Stimulated activated CD4-positive, alpha-beta T cell treated with anti-CD3 and anti-CD28 coated beads, Interleukin-15, amount 100 ng/mL, for 48 hours (primary cell): ENCODE measurements around the gene KCTD2.

Experiments
- DNase-seq, 2 donors: peaks; one replicate each; pipeline ENCODE4 v3.0.0-alpha.2; 2020; ENCODE audit warnings: low read depth in 2 of 2

KCTD2 gene

DNA sequence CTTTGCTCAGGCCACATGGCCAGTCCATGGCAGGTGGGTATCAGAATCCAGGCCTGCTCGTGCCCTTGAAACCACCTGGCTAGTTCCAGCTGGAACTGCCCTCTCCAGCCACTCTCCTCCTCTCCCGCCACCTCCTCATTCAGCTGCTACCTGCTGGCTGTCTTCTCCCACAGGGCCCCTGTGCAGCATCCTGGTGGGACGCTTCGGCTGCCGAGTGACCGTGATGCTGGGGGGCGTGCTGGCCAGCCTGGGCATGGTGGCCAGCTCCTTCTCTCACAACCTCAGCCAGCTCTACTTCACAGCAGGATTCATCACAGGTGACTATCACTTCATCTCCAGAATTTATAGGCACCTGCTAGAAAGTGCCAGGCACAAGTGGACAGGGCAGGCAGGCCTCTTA, 50.8 kb downstream of the KCTD2 start:
- no peak for DNase-seq

DNA sequence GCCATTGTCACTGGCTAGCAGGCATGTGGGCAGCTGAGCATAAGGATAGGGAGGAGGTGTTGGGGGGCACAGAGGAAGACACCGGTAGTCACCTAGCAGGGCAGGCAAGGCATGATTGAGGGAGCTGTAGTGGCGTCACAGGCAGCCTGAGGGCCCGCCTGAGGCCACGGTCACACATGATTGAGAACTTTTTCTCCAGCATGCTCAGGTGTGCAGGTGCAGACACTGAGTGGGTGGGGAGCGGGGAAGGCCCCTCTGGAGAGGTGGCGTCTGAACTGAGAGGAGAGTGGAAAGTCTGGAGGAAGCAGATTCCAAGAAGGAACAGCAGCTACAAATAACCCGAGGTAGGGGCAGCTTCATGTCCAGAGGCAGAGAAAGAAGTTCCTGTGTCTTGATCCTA, 51.8 kb downstream of the KCTD2 start:
- DNase-seq = no peak

DNA sequence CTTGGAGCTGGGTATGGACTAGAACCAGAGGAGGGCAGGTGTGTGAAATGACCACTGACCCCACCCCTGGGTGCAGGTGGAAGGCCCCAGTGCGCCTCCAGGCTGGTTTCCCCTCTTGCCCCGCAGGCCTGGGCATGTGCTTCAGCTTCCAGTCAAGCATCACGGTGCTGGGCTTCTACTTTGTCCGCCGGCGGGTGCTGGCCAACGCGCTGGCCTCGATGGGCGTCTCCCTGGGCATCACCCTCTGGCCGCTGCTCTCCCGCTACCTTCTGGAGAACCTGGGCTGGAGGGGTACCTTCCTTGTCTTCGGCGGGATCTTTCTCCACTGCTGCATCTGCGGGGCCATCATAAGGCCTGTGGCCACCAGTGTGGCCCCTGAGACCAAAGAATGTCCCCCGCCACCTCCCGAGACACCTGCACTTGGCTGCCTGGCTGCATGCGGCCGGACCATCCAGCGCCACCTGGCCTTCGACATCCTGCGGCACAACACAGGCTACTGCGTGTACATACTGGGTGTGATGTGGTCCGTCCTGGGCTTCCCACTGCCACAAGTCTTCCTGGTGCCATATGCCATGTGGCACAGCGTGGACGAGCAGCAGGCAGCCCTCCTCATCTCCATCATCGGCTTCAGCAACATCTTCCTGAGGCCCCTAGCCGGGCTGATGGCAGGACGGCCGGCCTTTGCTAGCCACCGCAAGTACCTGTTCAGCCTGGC, 53.0 kb downstream of the KCTD2 start:
- DNase-seq = no peak

DNA sequence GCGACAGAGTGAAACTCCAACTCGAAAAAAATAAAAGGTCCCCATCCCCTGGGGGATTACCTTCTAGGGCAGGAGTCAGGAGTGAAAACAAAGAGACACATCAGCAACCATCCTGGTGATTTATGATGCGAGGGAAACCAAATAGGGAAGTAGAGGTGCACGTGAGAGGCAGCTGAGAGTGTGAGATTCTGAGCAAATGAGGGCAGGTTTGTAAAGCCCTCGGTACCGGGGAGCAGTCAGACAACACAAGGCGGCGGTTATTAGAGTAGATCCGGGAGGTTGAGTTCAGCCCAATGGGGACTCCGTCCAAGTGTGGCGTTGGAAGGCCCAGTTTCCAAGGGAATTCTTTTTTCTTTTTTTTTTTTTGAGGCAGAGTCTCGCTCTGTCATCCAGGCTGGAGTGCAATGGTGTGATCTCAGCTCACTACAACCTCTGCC, 55.4 kb downstream of the KCTD2 start:
- DNase-seq = no peak

DNA sequence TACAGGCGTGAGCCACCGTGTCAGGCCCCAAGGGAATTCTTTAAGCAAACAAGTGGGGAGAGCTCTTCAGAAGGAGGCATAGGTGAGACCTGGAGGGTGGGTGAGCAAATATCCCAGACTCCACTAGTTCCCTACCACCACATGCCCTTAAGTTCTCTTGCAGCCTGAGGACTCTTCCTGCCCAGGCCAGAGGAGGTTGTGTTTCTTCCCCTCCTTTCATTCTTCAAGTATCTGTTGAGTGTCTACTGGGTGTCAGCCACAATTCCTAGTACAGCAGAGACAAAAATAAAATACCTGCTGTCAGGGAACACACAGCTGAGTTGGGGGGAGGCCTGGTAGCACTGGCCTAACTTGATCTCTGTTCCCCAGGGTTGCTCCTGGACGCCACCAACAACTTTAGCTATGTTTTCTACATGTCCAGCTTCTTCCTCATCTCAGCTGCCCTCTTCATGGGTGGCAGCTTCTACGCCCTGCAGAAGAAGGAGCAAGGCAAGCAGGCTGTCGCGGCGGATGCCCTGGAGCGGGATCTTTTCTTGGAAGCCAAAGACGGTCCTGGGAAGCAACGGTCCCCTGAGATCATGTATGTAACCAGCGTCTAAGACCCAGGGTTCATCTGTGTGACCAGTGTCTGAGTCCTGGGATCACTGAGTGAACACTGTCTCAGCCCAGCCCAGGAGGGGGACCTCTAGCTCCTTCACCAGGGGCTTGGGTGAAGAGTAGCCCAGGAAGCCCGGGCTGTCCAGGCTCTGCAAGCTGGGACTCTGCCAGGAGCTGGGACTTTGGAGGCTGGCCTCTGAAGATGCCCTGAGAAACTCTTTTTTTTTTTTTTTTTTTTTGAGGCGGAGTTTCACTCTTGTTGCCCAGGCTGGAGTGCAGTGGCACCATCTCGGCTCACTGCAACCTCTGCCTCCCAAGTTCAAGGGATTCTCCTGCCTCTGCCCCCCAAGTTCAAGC, 56.9 kb downstream of the KCTD2 start:
- no peak for DNase-seq

DNA sequence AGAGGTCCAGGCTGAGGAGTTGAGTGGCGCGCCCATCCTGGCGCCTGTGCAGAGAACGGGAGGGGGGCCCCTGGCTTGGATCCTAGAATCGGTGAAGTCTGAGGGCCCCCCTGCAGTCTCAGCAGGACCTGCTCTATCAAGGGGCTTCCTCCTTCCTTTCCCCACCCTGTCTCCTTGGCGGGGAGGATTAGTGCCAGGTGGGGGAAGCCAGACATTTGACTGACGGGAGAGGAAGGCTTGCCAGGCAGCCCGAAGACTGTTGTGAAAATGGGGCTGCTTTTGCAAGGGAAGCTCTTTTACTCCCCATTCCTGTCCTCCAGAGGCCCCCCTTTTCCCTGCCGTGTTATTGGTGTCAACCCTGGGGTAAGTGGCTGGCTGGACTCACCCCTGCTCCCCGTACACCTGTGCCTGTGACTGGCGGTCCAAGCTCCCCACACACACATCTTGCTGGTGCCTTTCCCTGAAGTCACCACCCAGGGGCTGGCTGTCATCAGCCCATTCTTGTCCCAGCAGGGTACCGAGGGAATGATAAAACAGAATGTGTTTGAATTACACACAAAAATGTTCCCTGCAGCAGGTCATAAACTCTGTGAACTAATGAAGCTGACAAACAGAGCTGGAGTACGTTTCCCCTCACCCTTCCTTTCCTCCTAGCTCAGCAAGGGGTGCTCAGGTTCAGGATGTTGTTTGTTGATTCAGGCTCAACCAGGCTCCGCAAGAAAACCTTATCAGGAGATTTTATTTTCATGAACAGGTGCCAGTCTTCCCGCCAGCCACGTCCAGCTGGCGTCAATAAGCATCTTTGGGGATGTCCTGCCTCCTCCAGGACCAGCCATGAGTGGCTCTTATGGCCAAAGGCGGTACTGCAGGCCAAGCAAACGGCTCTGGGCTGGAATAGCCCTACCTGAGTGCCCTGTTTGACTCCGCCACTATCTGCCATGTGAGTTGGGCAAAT, 58.4 kb downstream of the KCTD2 start:
- DNase-seq = no peak

DNA sequence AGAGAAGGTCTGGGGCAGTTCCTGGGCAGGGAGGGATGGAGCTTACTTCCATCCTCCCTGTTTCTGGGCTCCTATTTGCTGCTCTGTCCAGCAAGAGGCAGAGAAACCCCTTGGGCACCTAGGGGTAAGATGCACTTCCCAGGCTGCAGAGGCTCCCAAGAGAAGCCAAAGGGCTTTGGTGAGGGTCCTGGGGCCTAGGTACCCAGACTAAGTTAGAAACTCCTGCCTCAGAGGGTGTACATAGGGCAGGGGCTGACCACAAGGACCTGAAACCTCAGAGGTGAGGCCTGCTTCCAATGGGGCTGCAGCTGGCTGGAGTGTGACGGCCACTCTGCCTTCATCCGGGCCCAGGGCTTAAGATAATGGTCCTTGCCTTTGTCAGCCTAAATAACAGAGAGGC, 61.2 kb downstream of the KCTD2 start:
- no peak for DNase-seq

DNA sequence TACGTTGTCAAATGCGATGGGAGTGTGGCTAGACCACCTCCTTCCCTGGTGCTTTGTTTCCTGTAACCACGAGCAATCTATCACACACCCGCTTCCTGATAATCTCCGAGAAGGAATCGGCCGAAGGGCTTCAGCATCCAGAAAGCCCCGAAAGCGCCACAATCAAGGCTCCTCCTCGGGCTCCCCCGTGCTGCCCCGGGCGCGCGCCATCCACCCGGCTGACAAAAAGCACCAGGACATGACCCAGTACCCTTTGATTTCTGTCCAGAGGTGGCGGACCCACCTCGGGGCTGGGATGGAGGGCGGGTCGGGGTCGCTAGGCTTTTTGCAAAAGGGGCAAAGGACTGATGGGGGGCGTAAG, 62.0 kb downstream of the KCTD2 start:
- DNase-seq = no peak

DNA sequence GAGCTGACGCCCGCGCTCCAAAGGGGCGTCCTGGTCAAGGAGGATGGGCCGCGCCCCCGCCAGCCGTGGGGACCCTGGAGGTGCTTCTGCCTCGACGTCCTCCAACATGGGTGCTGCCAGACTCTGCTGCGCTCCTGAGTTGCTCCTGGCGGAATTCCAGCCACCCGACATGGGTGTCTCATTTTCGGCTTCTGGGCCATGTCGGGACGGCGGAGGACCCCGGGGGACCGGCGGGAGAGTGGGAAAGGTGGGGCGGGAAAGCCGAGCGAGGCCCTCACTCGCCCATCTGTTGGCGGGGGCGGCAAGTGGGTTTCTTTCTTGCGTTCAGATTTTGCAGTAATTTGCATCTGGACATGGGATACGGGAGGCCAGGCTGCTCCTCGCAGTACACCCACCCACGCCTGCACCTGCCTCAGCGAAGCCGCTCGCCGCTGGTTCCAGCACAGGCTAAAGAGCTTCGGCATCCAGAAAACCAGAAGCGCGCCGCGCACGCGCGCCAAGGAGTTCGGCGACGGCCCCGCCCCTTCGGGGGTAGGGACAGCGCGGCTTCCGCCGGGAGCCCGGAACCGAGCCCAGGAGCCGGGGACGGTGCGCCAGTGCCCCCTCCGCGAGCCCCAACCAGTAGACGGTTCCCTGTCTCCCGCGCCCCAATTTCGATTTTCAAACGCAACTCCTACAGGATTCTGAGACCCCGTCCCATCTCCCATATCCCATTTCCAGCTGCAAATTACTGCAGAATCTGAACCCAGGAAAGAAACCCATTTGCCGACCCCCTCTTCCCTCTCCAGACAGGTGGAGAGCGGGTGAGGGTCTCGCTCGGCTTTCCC, 62.6 kb downstream of the KCTD2 start, which contains the start of gene ARMC7:
Gene ARMC7, plus strand, starts transcription at position 563 of the 827 bp plus-strand sequence. CDS start 320 bp downstream, outside the sequence.
- peak; percentile 83 to 90 for DNase-seq

DNA sequence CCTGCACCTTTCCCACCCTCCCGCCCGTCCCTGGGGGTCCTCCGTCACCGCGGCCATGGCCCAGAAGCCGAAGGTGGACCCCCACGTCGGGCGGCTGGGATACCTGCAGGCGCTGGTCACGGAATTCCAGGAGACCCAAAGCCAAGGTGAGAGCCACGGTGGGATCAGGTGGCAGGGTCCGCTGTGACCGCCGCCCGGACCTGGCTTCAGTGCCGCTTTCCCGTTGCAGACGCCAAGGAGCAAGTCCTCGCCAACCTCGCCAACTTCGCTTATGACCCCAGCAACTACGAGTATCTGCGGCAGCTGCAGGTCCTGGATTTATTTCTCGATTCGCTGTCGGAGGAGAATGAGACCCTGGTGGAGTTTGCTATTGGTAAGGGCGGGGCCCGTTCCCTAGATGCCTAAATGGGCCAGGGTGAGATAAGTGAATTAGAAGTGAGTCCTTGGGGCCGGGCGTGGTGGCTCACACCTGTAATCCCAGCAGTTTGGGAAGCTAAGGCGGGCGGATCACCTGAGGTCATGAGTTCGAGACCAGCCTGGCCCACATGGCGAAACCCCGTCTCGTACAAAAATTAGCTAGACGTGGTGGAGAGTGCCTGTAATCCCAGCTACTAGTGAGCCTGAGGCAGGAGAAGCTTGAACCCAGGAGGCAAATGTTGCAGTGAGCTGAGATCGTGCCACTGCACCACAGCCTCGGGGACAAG, 63.4 kb downstream of the KCTD2 start:
- DNase-seq = no peak

DNA sequence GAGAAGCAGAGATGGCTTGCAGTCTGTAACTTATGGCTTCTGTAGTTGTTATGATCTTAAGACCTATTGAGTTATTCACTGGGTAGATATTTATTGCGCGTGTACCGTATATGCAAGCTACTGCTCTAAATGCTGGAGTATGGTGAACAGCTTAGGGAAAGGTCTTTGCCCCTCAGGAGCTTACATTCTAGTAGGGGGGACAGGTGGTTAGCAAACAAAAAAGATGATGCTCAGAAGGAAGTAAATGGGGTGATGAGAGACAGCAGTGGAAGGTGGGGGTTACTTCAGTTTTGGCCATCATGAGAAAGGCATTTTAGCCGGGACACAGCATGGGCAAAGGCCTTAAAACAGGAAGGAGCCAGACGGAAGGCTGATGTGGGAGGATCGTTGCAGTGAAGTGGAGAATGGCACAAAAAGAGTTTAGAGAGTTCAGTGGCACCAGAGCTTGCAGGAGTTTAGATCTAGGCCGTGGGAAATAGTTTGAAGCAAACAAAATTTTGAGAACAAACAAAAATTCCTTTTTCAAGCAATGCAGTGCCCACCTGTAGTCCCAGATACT, 64.8 kb downstream of the KCTD2 start:
- DNase-seq = no peak

DNA sequence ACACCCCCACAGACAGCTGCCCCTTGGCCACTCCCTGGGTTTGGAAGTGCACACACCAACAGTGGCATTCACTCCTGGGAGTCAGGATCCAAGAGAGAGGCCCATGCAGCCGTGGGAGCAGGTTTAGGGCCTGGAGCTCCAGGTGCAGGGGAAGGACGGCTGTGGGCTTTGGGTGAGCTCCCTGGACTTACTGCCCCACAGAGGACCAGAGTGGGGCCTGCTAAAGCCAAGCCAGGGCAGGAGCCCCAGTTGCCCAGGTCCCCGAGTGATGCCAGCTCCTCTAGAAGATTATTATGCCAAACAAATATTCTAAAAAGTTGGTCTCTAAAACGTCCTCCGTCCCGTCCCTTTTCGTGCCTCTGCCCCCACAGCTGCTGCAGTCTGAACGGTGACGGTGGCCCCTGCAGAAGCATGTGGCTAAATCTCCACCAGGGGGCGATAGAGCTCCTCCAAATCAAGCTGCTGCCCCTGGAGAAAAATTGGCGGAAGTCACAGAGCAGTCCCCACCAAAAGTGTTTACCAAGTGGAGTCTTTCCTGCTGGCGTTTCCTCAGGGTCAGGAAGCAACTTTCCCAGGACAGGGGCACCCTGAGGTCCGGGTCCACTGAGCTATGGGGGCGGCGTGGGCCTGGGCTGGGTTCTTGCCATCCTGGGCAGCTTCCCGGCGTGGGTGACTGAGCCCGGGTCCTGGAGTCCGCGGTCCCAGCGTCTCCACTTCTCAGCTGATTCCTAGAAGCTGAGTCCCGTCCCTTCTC, 67.0 kb downstream of the KCTD2 start:
- DNase-seq = peak; percentile 82 to 86

DNA sequence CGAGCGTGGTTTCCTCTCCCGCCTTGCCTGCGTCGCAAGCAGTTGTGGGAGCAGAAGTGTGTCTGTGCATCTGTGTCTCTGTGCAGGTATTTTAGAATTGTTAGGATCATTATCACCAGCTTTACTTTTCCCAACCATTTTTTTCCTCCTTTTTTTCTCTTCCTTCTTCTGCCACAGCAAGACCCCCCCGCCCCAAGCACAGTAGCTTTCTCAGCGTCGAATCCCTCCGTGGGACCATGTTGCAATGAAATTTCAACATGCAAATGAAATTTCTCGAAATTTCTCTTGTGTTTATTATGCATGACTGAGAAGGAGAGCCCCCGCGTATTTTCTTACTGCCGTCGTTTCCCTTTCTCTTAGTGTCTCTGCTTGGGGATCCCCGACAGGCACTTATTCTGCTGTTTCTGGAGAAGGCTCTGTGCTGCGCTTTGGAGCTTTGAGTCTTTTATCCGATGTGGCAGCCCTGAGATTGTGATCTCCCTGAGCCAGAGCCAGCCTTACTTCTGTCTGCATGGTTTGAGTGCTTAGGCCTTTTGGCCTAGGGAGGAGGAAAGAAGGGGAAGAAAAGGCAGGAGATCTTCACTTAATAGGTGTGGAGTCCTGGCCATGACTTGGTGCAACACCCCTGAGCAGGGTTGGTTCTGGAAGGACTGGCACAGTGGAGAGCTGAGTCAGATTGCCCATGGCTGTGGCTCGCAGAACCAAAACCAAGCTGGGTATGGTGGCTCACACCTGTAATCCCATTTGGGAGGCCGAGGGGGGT, 67.7 kb downstream of the KCTD2 start:
- DNase-seq = no peak
